Loucy (cell line): Measurements from ENCODE around the gene OPN1LW.

Experiments used
- H2AFZ ChIP-seq: fragments of 200-600 bp; sonication (generic); 2 replicates; pipeline ENCODE4 v1.6.0; 2016; ENCODE audit warnings: antibody characterized with exemption, mild to moderate bottlenecking, low read length, moderate library complexity
- H3F3A ChIP-seq: fragments of 200-600 bp; 2 replicates; pipeline ENCODE4 v1.6.0; 2016; ENCODE audit warnings: antibody characterized with exemption, low read depth, mild to moderate bottlenecking
- H3K27me3 ChIP-seq: fragments of 200-600 bp; sonication (generic); 2 replicates; pipeline ENCODE4 v1.6.1; 2014; ENCODE audit warnings: low read length, mild to moderate bottlenecking; ENCODE audit not compliant: insufficient read depth, poor library complexity, severe bottlenecking
- H3K36me3 ChIP-seq: fragments of 200-600 bp; sonication (generic); 2 replicates; pipeline ENCODE4 v1.6.1; 2016; ENCODE audit warnings: low read length; ENCODE audit not compliant: insufficient read depth
- H3K4me1 ChIP-seq: fragments of 200-600 bp; sonication (generic); 2 replicates; pipeline ENCODE4 v1.5.1; 2014; ENCODE audit warnings: low read length, mild to moderate bottlenecking; ENCODE audit not compliant: insufficient read depth, poor library complexity, severe bottlenecking
- H3K4me2 ChIP-seq: fragments of 200-600 bp; sonication (generic); 2 replicates; pipeline ENCODE4 v1.6.0; 2014; ENCODE audit warnings: antibody characterized with exemption, low read length, low read depth, mild to moderate bottlenecking; ENCODE audit not compliant: poor library complexity, severe bottlenecking
- H3K4me3 ChIP-seq: fragments of 200-600 bp; sonication (generic); 2 replicates; pipeline ENCODE4 v1.5.1; 2014; ENCODE audit warnings: low read length, mild to moderate bottlenecking, mixed read lengths; ENCODE audit not compliant: poor library complexity, severe bottlenecking
- H3K79me2 ChIP-seq: fragments of 200-600 bp; sonication (generic); 2 replicates; pipeline ENCODE4 v1.6.1; 2014; ENCODE audit warnings: low read length; ENCODE audit not compliant: insufficient read depth
- H3K9ac ChIP-seq: fragments of 200-600 bp; sonication (generic); 2 replicates; pipeline ENCODE4 v1.6.0; 2014; ENCODE audit warnings: mild to moderate bottlenecking, low read depth, low read length, moderate library complexity; ENCODE audit not compliant: poor library complexity, severe bottlenecking
- H3K9me2 ChIP-seq: fragments of 200-600 bp; sonication (generic); replicated peaks from 2 replicates; pipeline ENCODE4 v1.6.1; 2016; ENCODE audit warnings: low read depth, low read length, mixed read lengths
- H3K9me3 ChIP-seq: fragments of 200-600 bp; sonication (generic); 2 replicates; pipeline ENCODE4 v1.6.1; 2014; ENCODE audit warnings: mild to moderate bottlenecking, antibody characterized with exemption, low read length, low read depth; ENCODE audit not compliant: insufficient read depth
- H4K20me1 ChIP-seq: fragments of 200-600 bp; sonication (generic); 2 replicates; pipeline ENCODE4 v1.6.0; 2014; ENCODE audit warnings: antibody characterized with exemption, low read length, mild to moderate bottlenecking; ENCODE audit not compliant: insufficient read depth, poor library complexity, severe bottlenecking
- EZH2phosphoT487 ChIP-seq: fragments of 200-600 bp; IDR thresholded peaks from 2 replicates; pipeline ENCODE4 v1.6.1; 2018; ENCODE audit warnings: antibody characterized with exemption, mild to moderate bottlenecking, moderate library complexity, borderline replicate concordance
- TF ChIP-seq, protein P1 (sequence below): fragments of 200-600 bp; sonication (generic); conservative IDR thresholded peaks from 2 replicates; pipeline ENCODE4 v1.5.1; 2014; ENCODE audit warnings: mild to moderate bottlenecking, antibody characterized with exemption, low read length

OPN1LW gene

GRCh38 chrX:154131955-154132354, 12.1 kb upstream of the OPN1LW start:
- no peaks in the 10 kb centered on the region for H3K9me2 ChIP-seq
- H3K36me3 ChIP-seq: no peaks in the 10 kb centered on the region
- H3F3A ChIP-seq: no peaks in the 10 kb centered on the region
- no peak overlapping the region for H3K4me2 ChIP-seq
- H3K9ac ChIP-seq: no peak overlapping the region
- no peaks in the 10 kb centered on the region for H3K27me3 ChIP-seq
- H3K9me3 ChIP-seq: no peaks in the 10 kb centered on the region
- no peak overlapping the region for H3K4me3 ChIP-seq
- no peak overlapping the region for H2AFZ ChIP-seq
- H4K20me1 ChIP-seq: no peaks in the 10 kb centered on the region
- H3K79me2 ChIP-seq: no peaks in the 10 kb centered on the region
- H3K4me1 ChIP-seq: peaks cover 6% of the 10 kb centered on the region
- TF ChIP-seq EZH2phosphoT487: no peak
- TF ChIP-seq, protein P1, sequence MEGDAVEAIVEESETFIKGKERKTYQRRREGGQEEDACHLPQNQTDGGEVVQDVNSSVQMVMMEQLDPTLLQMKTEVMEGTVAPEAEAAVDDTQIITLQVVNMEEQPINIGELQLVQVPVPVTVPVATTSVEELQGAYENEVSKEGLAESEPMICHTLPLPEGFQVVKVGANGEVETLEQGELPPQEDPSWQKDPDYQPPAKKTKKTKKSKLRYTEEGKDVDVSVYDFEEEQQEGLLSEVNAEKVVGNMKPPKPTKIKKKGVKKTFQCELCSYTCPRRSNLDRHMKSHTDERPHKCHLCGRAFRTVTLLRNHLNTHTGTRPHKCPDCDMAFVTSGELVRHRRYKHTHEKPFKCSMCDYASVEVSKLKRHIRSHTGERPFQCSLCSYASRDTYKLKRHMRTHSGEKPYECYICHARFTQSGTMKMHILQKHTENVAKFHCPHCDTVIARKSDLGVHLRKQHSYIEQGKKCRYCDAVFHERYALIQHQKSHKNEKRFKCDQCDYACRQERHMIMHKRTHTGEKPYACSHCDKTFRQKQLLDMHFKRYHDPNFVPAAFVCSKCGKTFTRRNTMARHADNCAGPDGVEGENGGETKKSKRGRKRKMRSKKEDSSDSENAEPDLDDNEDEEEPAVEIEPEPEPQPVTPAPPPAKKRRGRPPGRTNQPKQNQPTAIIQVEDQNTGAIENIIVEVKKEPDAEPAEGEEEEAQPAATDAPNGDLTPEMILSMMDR: no peak

GRCh38 chrX:154132366-154132765, 11.7 kb upstream of the OPN1LW start:
- Histone ChIP-seq H3K4me1 (peaks cover 6% of the 10 kb centered on the region), H4K20me1 (no peaks in the 10 kb centered on the region), H3K9me3 (no peaks in the 10 kb centered on the region), H3K4me2 (no peak overlapping the region), H3K4me3 (no peak overlapping the region), H3K79me2 (no peaks in the 10 kb centered on the region), H3K36me3 (no peaks in the 10 kb centered on the region), H3K9me2 (no peaks in the 10 kb centered on the region), H2AFZ (no peak overlapping the region), H3K27me3 (no peaks in the 10 kb centered on the region), H3F3A (no peaks in the 10 kb centered on the region), H3K9ac (no peak overlapping the region)
- TF ChIP-seq, protein P1: no peak
- TF ChIP-seq EZH2phosphoT487: no peak

DNA sequence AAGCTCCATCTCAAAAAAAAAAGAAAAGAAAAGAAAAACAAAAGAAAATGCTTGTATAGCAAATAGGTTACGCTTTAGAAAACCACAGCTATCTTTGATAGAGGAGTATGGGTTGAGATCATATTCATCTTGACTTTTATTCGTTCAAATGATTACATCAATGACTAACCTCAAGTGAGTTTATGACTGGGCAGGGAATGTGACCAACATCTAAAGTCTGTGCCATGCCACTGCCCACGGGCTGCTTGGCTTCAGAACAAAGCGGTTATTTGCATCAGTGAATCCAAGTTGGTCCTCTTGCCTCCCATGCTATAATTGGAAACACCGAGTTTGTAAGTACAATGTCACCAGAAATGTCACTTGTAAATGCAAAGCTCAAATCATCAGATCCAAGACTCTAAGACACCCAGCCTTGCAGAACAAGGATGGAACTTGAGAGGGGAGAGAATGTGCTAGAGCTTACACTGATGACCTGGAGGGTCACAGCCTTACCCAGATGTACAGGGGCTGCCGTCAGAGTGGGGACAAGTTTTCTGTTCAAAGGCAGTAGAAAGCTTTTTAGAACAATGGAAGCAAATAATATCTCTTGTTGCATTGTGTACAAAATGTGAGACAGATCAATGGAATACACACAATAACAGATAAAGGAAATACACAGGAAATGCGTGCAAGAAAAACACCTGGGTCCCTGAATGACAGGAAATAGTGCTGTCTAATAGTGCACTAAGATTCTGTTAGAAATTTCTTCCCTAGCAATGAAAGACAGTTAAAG, 8.4 kb upstream of the OPN1LW start:
- Histone ChIP-seq H3F3A (no peaks in the 10 kb centered on the region), H3K27me3 (no peaks in the 10 kb centered on the region), H2AFZ (no peak overlapping the region), H3K79me2 (no peaks in the 10 kb centered on the region), H3K9ac (peak overlapping the region; percentile 28), H3K9me2 (no peaks in the 10 kb centered on the region), H3K36me3 (no peaks in the 10 kb centered on the region), H3K4me2 (peak overlapping the region; percentile 57), H4K20me1 (no peaks in the 10 kb centered on the region), H3K9me3 (no peaks in the 10 kb centered on the region), H3K4me1 (peaks cover 6% of the 10 kb centered on the region), H3K4me3 (no peak overlapping the region)
- TF ChIP-seq EZH2phosphoT487: no peak
- TF ChIP-seq, protein P1: no peak
